Calu3 (cell line): Measurements from ENCODE around the gene TRIP6. TPM values are rescaled to one million over a fixed set of nuclear protein-coding genes. Genes with fewer than 3 reads are reported as not detected.

Experiments
- BruUV-seq: library from RNA; stranded (reverse); fragments of 400-500 nt; replicated peaks from 2 replicates; lab custom pipeline; 2021; lab: Mats Ljungman, UMichigan
- CTCF ChIA-PET: fragments of 300-600 bp; sonication (Branson Sonifier 250); formaldehyde crosslinking; loops from one replicate; lab custom pipeline; 2022; ENCODE audit warnings: antibody characterized with exemption; lab: Charles Lee
- DNase-seq: peaks from one replicate; pipeline ENCODE4 v3.0.0; 2022
- H3K27ac Mint-ChIP-seq: one replicate; pipeline ENCODE4 v1.8.0; 2022; ENCODE audit warnings: mixed read lengths; ENCODE audit not compliant: unreplicated experiment
- H3K27me3 Mint-ChIP-seq: one replicate; pipeline ENCODE4 v1.8.0; 2022; ENCODE audit warnings: mixed read lengths; ENCODE audit not compliant: unreplicated experiment
- H3K36me3 Mint-ChIP-seq: one replicate; pipeline ENCODE4 v1.8.0; 2022; ENCODE audit warnings: mild to moderate bottlenecking, moderate library complexity, mixed read lengths; ENCODE audit not compliant: insufficient read depth, unreplicated experiment
- H3K4me1 Mint-ChIP-seq: one replicate; pipeline ENCODE4 v1.8.0; 2022; ENCODE audit warnings: mild to moderate bottlenecking, low read depth, mixed read lengths; ENCODE audit not compliant: unreplicated experiment
- H3K4me3 Mint-ChIP-seq: one replicate; pipeline ENCODE4 v1.8.0; 2022; ENCODE audit warnings: mild to moderate bottlenecking, low read depth, moderate library complexity, mixed read lengths; ENCODE audit not compliant: unreplicated experiment
- H3K9me3 Mint-ChIP-seq: one replicate; pipeline ENCODE4 v1.8.0; 2022; ENCODE audit warnings: low read depth, mixed read lengths; ENCODE audit not compliant: unreplicated experiment
- CTCF ChIP-seq: fragments of 200-600 bp; IDR thresholded peaks from one replicate; pipeline ENCODE4 v1.8.0; 2022; ENCODE audit warnings: antibody characterized with exemption; ENCODE audit not compliant: unreplicated experiment
- intact Hi-C: fragments of 100-400 bp; cut with micrococcal nuclease; formaldehyde crosslinking; loops from one replicate; pipeline ENCODE4 v1.10.0; 2022; ENCODE audit not compliant: unreplicated experiment
- total RNA-seq: library from RNA; stranded (reverse); gene quantifications from 2 replicates; pipeline ENCODE4 v1.2.3, GENCODE V29; 2022

The TRIP6 gene
- total RNA-seq, 1 experiment from 2014 or later: 50.0 TPM

GRCh38 chr7:100886142-100886935 lies 19.2 kb downstream of the TRIP6 start:
- no TSS peak for BruUV-seq
- H3K27ac Mint-ChIP-seq: no peak overlapping the region
- intact Hi-C loops: no loop called here
- H3K4me1 Mint-ChIP-seq: peaks cover 11% of the 10 kb centered on the region
- H3K4me3 Mint-ChIP-seq: no peak overlapping the region
- CTCF ChIA-PET: no interaction called here
- H3K27me3 Mint-ChIP-seq: no peaks in the 10 kb centered on the region
- H3K9me3 Mint-ChIP-seq: no peaks in the 10 kb centered on the region
- H3K36me3 Mint-ChIP-seq: peaks cover 77% of the 10 kb centered on the region
- no peak for DNase-seq
- TF ChIP-seq CTCF: no peak

- Mint-ChIP-seq H3K36me3 (peaks cover 70% of the 10 kb centered on the region), H3K4me3 (no peak overlapping the region), H3K4me1 (peaks cover 18% of the 10 kb centered on the region), H3K27ac (no peak overlapping the region), H3K27me3 (no peaks in the 10 kb centered on the region), H3K9me3 (no peaks in the 10 kb centered on the region)
- DNase-seq: no peak
- BruUV-seq: no TSS peak
- CTCF ChIA-PET: interaction anchor here (0.5 kb wide), 1 partner anchor 211 kb away, joined by 3 read pairs; no protein-coding TSS in a partner anchor
- intact Hi-C loops: no loop called here
- no peak for TF ChIP-seq CTCF
Measured at GRCh38 chr7:100886936-100887515, 19.8 kb downstream of the TRIP6 start.

DNA sequence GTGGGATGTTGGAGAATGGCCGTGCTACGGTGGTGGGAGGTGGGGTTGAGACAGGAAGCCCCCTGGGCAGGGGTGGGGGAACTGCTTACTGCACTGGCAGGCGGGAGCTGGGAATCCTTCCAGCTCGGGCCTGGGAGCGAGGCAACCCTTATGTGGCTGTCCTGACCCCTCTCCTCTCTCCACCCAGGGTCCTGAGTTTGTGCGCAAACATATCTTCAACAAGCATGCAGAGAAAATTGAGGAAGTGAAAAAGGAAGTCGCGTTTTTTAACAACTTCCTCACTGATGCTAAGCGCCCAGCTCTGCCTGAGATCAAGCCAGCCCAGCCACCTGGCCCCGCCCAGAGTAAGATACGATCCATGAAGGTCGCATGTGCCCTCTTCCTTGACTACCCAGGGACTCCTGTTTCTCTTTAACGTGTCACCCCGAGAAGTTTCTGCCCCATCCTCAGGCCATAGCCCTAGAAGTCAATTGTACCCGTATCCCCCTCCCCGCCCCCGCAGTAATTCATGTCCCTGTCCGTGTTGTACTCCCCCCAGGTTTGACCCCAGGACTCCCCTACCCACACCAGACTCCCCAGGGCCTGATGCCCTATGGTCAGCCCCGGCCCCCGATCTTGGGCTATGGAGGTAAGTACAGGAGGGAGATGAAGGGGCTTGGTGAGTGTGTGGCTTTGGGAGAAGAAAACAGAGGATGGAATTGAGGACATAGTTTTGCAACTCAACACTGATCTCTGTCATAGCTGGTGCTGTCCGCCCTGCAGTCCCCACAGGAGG lies 20.5 kb downstream of the TRIP6 start:
- TF ChIP-seq CTCF: no peak
- peaks cover 63% of the 10 kb centered on the region for H3K36me3 Mint-ChIP-seq
- DNase-seq: no peak
- peak overlapping the region; percentile 67 for H3K4me3 Mint-ChIP-seq
- intact Hi-C loops: no loop called here
- peaks cover 18% of the 10 kb centered on the region for H3K4me1 Mint-ChIP-seq
- CTCF ChIA-PET: interaction anchor here (0.5 kb wide), 1 partner anchor 212 kb away, joined by 3 read pairs; no protein-coding TSS in a partner anchor
- TSS peak; percentile 73 for BruUV-seq
- H3K27me3 Mint-ChIP-seq: no peaks in the 10 kb centered on the region
- H3K27ac Mint-ChIP-seq: no peak overlapping the region
- no peaks in the 10 kb centered on the region for H3K9me3 Mint-ChIP-seq

GRCh38 chr7:100888291-100888987 lies 21.3 kb downstream of the TRIP6 start:
- H3K4me3 Mint-ChIP-seq: peak overlapping the region; percentile 67
- H3K9me3 Mint-ChIP-seq: no peaks in the 10 kb centered on the region
- CTCF ChIA-PET: interaction anchor here (0.5 to 1.3 kb wide), 2 partner anchors 256 to 394 kb away, joined by 4 to 5 read pairs; no protein-coding TSS in a partner anchor
- no peaks in the 10 kb centered on the region for H3K27me3 Mint-ChIP-seq
- H3K27ac Mint-ChIP-seq: no peak overlapping the region
- H3K36me3 Mint-ChIP-seq: peaks cover 56% of the 10 kb centered on the region
- peaks cover 18% of the 10 kb centered on the region for H3K4me1 Mint-ChIP-seq
- intact Hi-C loops: no loop called here
- DNase-seq: no peak
- BruUV-seq: TSS peak; percentile 43
- no peak for TF ChIP-seq CTCF
